MV-4-11 (cell line): ENCODE data around the gene BRSK2.

Experiments
- DNase-seq: peaks from one replicate; lab custom pipeline; 2025; lab: John Stamatoyannopoulos, UW

BRSK2 gene

DNA sequence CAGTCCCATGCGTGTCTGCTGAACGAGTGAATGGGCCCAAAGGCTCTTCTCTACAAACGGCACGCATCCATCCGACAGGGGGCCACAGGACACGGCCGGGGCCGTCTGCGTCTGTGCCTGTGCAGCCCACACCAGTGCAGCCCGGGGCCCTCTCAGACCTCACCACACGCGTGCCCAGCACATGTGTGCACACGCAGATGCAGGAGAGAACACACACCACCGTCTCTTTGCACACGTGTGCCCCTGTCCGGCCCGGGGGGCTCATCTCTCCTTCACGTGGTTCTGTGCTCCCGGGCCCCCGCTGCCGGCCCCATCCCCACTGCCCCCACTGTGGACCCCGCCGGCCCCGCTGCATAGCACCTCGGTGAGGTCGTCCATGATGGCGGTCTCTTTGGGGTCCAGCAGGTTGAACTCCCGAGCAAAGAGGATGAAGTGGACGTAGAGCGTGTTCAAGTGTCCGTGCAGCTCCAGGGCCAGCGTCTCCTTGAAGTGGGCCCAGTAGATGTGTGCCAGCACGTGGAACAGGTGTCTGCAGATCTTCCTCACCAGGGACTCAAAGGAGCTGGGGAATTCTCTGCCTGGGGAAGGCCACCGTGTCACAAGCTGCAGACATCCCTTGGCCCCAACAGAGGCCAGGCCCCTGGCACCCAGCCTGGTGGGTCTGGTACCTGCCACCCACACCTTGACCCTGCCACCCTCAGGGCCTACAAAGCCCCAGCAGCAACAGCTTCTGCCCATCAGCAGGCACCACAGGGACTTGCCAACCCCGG lies 80.4 kb downstream of the BRSK2 start:
- DNase-seq, result no peak

- DNase-seq, result no peak
Observed at GRCh38 chr11:1470681-1471611, 81.2 kb downstream of the BRSK2 start.

DNA sequence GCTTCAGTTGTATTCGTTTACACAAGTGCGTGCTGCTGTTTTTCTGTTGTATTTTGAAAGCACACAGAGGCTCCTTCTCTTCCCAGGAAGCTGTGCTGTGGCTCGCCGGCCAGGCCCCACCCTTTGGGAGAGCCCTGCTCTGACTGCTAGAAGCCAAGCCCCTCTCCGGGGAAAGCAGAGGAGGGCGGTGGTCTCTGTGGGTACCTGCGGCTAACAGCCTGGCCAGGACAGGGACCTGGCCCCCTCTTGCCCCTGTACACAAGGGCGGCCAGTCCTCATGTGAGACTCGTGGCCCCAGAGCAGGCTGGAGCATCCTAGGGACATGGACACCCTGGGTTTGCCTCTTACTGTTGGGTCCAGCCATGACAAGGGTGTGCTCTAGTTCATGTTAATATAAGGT lies 82.0 kb downstream of the BRSK2 start:
- no peak for DNase-seq

DNA sequence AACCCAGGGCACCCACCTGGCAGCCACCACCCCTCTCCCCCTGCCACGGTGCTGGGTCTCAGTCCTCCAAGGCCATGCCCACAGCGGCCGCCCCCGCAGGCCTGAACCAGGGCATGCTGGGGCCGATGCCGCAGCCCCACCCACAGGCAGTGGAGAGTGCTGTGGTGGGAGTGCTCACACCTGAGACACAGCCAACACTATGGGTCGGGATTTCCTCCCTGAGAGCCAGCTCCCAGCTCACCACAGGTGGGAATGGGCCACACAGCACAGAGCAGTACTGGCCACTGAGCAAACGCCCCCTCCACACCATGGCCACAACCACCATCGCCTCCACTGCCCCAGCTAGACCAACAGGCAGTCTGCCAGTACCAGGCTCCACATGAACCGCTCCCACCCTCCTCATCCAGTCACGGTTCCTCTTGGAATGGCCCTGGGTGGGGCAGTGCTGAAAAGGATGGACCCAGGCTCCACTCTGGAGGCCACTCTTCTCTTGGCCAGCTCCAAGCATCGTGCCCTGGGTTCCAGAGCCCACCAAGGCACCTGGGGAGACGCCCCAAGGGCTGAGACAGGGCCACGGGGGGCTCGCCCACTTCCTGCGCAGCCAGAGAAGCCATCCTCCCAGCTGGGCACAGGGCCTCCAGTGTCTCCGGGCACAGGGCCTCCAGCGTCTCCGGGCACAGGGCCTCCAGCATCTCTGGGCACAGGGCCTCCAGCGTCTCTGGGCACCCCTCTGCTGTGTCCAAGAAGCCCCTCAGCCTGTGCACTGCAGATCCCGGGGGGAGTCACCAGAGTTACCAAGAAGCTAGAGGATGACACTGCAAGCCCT lies 82.7 kb downstream of the BRSK2 start:
- DNase-seq, result no peak

DNA sequence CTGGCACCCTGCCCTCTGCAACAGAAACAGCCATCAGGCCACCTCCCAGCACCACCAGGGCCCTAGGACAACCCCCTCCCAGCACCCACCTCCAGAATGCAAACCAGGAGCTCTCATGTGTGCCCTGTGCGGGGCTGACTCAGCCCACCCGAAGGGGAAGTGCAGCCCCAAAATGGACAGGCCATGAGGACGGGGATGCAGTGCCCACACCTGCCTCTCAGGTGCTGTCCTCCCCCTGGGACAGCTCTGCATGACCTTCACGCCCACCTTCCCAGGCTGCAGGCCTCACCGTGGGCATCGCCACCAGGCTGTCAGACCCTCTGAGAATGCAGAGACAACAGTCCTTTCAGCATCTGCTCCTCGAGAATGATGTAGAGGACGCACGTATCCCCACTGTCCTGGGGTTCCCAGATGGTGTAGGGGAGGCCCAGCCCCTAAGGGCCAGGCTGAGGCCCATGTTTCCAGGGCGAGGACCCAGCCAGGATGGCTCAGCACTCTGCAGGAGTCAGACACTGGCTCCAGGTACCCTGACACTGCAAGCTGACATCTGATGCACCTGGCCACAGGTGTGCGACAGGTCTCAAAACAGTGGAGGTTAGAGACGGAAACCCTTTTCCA lies 83.4 kb downstream of the BRSK2 start:
- no peak for DNase-seq

- DNase-seq, result no peak
Observed at GRCh38 chr11:1473786-1474185, 84.1 kb downstream of the BRSK2 start.

DNA sequence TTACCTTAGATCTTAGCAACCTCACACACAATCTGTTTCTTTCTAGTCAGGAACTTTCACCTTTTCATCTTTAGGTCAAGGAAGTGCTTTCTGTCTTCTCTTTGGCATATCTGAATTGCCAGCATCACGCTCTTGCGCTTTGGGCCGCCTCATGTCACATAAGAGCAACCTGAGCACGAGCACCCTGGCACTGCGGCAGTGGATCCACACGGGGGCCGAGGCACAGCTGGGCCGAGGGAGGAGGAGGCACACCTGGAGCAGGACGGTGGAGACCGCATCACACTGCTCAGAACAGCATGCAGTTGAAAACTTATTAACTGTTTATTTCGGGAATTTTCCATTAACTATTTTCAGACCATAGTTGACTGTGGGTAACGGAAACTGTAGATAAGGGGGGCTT lies 86.1 kb downstream of the BRSK2 start:
- DNase-seq, result no peak

DNA sequence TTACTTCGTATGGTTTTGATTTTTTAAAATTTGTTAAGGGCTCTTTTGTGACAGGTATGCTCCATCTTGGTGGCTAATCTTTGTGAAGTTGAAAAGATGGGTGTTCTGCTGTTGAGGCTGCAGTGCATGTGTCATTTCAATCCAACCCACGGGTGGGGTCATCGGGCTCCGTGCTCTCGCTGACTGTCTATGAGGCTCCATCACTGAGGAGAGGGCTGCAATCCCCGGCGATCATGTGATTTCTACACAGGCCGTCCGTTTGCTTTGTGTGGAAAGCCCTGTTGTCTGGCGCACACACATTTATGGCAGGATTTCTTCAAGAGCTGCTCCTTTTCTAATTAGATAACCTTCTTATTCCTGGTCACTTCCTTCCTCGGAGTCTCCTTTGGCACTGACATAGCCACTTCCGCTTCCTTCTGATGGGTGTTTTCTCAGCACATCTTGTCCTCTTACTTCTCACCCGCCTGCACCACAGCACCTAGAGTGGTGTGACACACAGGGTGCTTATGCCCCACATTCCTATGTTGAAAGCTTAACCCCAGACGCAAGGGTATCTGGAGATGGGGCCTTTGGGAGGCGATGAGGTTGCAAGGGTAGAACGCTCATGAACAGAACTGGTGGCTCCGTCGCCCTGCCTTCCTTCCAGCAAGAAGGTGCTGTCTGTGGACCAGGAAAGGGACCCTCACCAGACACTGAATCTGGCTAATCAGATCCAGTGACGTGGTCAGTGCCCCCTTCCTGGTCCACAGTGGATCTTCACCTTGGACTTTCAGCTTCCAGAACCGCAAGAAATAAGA lies 87.4 kb downstream of the BRSK2 start:
- no peak for DNase-seq

- no peak for DNase-seq
Observed at GRCh38 chr11:1478011-1478410, 88.3 kb downstream of the BRSK2 start.

DNA sequence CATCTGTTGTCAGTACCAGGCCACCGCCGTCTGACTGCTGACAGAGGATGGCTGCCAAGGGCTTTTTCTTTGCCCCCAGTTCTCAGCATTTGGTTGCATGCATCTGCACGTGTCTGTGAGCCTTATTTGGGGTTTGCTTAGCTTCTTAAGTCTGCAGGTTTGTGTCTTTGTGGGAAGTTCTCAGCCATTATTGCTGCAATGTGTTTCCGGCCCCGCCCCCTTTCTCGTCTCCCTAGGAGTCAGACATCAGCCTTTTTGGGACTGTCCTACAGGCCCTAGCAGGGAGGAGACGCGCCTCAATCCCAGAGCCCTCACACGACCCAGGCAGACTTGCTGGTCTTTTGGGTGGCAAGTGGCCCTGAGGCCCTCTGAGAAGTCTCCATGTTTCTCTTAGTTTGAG lies 88.8 kb downstream of the BRSK2 start:
- peak; percentile 78 for DNase-seq

DNA sequence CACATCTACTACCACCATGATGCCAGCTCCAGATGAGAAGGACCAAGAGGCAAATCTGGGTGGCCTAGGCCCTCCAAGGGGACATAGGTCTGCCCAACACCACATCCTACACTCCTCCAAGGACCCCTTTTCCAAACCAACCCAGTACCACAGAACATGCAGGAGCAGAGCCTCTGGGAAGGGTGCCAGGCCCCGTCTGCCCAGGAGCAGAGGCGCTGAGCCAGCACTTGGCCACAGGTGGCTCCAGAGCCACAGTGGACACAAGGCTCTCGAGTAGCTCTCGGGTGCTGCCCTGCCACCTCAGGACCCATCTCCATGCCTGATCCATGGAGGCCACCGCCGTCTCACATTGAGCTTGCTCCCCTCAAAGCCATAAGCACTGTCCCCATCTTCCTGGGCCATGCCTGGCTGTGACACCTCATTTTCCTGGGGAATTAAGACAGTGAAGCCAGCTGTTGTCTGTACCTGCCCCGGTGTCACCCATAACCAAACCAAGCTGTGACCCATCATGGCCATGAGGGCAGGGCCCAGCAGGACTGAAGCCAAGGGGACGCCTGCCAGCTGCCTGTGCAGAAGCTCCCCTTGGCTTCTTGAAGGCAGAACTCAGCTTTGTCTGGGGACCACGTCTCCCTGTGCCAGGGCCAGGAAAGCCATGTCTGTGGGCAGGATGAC lies 89.4 kb downstream of the BRSK2 start:
- DNase-seq, result no peak

DNA sequence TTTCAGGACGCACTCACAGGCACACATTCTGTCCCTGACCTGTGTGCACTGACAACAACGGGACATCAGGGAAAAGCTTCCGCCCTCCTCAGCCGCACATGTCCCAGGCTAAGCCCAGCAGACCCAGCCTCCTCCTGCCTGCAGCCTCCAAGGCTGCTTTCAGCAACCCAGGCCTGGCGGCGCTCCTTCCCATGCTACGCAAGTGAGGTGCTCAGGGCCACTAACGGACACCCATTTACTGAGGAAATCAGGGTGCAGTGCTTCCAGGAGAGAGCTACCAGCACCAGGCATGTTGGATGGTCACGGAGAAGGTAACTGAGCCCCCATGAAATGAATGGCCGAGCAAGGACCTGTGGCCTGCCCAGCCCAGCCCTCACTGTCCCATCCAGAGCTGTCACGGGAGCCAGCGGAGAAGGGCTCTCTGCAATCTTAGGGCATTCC lies 90.0 kb downstream of the BRSK2 start:
- DNase-seq, result no peak

DNA sequence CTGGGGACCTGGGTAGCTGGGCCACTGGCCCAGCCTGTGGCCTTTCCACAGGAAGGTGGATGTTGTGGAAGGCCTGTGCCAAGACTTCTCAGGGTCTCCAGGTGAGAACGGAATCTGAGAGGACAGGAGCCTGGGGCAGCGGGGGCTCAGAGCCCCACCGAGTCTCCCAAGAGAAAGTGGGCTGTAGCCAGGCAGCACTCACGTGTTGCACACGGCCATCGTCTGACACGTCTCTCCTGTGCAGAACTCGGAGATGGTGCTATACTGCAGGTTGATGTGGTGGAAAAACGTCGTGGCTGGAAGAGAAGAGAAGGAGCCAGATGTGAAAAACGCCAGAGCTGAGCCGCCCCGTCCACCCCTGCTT lies 90.4 kb downstream of the BRSK2 start:
- DNase-seq, result no peak

GRCh38 chr11:1480555-1481482 lies 91.1 kb downstream of the BRSK2 start:
- no peak for DNase-seq

DNA sequence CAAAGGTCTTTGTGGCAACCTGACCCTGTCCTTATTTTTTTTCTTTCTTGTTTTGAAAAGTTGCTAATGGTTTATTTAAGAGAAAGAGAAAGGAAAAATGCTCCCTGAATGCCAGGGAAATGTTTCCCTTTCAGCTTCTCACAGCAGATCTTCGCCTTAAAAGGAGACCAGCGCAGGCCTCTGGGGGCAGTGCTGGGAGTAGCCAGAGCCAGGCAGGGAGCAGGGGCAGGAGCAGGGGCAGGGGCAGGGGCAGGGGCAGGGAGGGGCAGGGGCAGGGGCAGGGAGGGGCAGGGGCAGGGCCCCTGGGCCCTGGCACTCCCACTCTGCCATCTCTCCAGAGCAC lies 91.7 kb downstream of the BRSK2 start:
- DNase-seq, result no peak

- DNase-seq, result no peak
Observed at GRCh38 chr11:1481861-1482441, 92.2 kb downstream of the BRSK2 start.

- no peak for DNase-seq
Observed at GRCh38 chr11:1482581-1483444, 93.1 kb downstream of the BRSK2 start.

DNA sequence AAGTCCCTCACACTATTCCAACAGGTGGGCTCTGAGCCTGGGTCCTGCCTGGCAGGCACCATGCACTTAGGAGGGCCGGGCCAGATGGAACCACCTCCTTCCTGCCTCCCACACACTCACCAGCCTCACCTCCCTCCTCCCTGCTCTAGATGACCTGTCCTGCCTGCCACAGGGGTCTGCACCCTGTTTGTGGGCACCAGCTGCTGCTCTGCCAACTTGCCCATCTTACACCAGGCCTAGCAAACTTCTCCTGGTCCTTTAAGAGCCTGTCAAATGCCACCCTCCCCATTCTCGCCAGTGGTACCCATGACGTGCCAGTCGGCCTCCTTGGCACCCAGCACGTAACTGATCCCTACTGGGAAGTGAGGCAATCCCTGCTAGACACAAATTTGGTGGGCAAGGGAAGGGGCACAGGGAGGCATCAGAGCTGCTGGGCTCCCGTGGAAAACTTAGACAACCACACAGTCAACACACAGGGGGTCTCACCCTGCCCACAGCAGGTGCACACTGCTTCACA lies 93.8 kb downstream of the BRSK2 start:
- DNase-seq, result no peak
